ENCODE results near the gene NCBP2L. TPM values are rescaled to one million over a fixed set of nuclear protein-coding genes. Genes with fewer than 3 reads are reported as not detected.

The NCBP2L gene
- total RNA-seq, 1 donor from 2014 or later, result not detected

DNA sequence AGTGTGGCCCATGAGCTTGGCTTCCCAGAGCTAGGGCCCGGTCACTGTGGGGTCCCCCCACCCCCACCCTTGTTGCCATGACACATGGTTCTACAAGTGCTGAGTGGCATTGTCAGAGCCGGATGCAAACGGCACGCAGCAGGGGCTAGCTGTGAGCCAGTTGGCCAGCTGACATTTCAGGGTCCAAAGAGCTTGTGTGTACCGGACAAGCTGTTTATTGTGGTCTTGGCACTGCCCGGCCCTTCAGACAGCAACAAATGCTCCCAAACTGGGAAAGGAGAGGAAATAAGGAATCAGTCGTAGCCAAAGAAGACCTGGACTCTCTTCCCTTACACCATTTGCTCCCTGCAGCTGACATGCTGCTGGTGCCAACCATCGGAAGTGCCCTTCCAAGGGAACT is 38.8 kb upstream of the NCBP2L start:
- Mint-ChIP-seq H3K4me1 (ENCODE audit: unreplicated experiment) (peaks cover 11% of the 10 kb centered on the region), H3K36me3 (no peaks in the 10 kb centered on the region), H3K27me3 (peaks cover 10% of the 10 kb centered on the region), H3K27ac (no peak overlapping the region), H3K9me3 (no peaks in the 10 kb centered on the region), H3K4me3 (no peak overlapping the region)
- DNase-seq (ENCODE audit: extremely low spot score, unreplicated experiment), result no peak
- TF ChIP-seq, protein P1, sequence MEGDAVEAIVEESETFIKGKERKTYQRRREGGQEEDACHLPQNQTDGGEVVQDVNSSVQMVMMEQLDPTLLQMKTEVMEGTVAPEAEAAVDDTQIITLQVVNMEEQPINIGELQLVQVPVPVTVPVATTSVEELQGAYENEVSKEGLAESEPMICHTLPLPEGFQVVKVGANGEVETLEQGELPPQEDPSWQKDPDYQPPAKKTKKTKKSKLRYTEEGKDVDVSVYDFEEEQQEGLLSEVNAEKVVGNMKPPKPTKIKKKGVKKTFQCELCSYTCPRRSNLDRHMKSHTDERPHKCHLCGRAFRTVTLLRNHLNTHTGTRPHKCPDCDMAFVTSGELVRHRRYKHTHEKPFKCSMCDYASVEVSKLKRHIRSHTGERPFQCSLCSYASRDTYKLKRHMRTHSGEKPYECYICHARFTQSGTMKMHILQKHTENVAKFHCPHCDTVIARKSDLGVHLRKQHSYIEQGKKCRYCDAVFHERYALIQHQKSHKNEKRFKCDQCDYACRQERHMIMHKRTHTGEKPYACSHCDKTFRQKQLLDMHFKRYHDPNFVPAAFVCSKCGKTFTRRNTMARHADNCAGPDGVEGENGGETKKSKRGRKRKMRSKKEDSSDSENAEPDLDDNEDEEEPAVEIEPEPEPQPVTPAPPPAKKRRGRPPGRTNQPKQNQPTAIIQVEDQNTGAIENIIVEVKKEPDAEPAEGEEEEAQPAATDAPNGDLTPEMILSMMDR (conservative IDR thresholded peaks at IDR 0.05), result no peak

DNA sequence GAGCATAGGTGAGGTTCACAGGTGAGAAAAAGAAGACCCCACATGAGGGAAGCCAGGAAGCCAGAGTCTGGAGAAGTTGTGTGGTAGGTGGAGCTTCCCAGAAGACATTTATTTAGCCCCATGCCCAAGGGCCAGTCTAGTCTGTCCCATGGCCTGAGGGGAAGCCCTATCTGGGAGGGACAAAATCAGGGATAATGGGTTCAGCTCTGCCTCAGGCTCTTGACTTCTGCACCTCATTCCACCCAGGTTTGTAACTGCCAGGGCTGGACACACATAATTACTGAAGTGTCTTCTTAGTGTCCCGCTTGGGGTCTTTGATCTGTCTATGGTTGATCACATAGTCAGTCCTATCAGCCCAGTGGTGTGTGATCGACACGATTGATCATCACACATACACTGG is 38.0 kb upstream of the NCBP2L start:
- no peaks in the 10 kb centered on the region for H3K36me3 Mint-ChIP-seq
- H3K27me3 Mint-ChIP-seq, result peaks cover 11% of the 10 kb centered on the region
- peaks cover 11% of the 10 kb centered on the region for H3K4me1 Mint-ChIP-seq (ENCODE audit: unreplicated experiment)
- H3K4me3 Mint-ChIP-seq, result no peak overlapping the region
- DNase-seq (ENCODE audit: extremely low spot score, unreplicated experiment), result no peak
- TF ChIP-seq, protein P1 (conservative IDR thresholded peaks at IDR 0.05), result no peak
- no peak overlapping the region for H3K27ac Mint-ChIP-seq
- no peaks in the 10 kb centered on the region for H3K9me3 Mint-ChIP-seq

DNA sequence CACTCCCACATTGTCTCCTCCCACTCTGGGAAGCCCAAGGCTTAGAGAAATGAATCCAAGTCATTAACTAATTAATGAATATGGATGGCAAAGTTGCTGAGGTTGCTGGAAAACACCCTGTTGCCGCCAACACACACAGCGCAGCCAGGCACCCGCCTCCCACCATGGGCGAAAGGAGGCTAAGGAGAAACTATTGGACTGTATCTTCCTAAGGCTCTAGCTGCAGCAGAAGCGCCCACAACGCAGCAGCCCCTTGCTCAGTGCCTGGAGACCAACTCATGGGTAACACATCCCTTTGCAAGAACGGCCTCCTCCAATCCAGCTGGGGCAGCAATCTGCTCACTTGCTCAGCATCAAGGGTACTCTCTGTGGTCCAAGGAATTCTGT is 36.1 kb upstream of the NCBP2L start:
- Mint-ChIP-seq H3K4me3 (peak overlapping the region; percentile 85), H3K9me3 (no peaks in the 10 kb centered on the region), H3K27me3 (peaks cover 18% of the 10 kb centered on the region), H3K4me1 (ENCODE audit: unreplicated experiment) (peaks cover 11% of the 10 kb centered on the region), H3K36me3 (no peaks in the 10 kb centered on the region), H3K27ac (peak overlapping the region; percentile 86)
- TF ChIP-seq, protein P1 (conservative IDR thresholded peaks at IDR 0.05), result no peak
- no peak for DNase-seq (ENCODE audit: extremely low spot score, unreplicated experiment)

DNA sequence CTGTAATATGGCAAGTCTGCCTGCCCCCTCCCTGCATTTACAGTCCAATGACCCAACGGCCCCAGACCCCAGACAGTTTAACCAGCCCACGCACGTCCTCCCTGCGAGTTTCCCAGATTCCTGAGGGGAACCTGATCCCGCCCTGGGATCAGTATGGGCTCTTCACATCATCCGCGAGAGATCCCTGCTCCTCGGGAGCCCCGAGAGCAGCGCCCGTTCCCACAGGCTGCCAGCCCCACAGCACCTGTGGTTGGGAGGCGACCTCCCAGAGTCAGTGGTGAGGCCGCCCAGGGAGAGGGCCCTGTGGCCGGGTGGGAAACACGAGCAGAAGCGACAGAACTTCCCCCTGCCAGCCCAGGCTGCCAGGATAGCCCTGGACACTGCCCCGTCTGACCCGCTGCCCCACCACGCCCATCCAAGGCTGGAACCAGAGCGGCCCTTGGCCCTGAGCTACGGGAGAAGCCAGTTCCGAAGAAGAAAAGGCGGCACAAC is 34.8 kb upstream of the NCBP2L start:
- Mint-ChIP-seq H3K9me3 (no peaks in the 10 kb centered on the region), H3K4me3 (peak overlapping the region; percentile 85), H3K27me3 (peaks cover 29% of the 10 kb centered on the region), H3K27ac (peak overlapping the region; percentile 86), H3K36me3 (no peaks in the 10 kb centered on the region), H3K4me1 (ENCODE audit: unreplicated experiment) (peaks cover 19% of the 10 kb centered on the region)
- DNase-seq (ENCODE audit: extremely low spot score, unreplicated experiment), result no peak
- TF ChIP-seq, protein P1 (conservative IDR thresholded peaks at IDR 0.05), result no peak

DNA sequence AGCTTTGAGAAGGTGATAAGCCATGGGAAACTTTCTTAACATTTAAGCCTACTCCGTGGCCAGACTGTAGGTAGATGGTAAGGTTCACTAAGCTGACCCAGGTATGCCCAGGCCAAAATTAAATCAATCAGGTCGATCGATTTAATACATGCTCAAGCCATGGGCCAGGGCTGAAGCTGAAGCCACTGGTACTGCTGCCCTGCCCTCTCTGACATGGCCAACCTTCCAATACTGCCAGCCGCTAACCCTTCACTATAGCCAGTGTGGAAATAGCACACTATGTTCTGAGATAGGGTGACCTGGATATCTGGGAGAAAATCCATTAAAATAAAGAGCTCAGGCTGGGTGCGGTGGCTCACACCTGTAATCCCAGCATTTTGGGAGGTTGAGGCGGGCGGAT is 33.5 kb upstream of the NCBP2L start:
- Mint-ChIP-seq H3K4me3 (no peak overlapping the region), H3K27me3 (peaks cover 36% of the 10 kb centered on the region), H3K36me3 (no peaks in the 10 kb centered on the region), H3K27ac (no peak overlapping the region), H3K9me3 (no peaks in the 10 kb centered on the region), H3K4me1 (ENCODE audit: unreplicated experiment) (peaks cover 28% of the 10 kb centered on the region)
- TF ChIP-seq, protein P1 (conservative IDR thresholded peaks at IDR 0.05), result no peak
- no peak for DNase-seq (ENCODE audit: extremely low spot score, unreplicated experiment)

DNA sequence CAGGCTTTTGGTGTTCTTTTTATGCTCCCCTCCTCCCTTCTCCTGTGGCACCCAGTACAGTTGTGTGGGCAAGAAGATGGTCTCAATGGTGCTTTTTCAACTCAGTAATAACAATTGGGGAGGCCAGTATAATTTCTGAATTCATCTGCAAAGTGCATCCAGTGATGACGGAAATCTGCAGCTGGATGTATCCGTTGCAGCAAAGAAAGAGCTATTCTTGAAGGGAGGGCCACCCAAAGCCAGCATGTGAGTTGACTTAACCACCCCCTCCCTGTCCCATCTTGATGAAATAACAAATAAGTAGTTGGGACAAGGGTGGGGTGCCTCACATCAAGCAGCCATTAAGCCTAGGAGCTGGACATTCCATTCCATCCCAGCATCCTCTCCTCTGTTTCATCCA is 32.7 kb upstream of the NCBP2L start:
- Mint-ChIP-seq H3K36me3 (no peaks in the 10 kb centered on the region), H3K9me3 (no peaks in the 10 kb centered on the region), H3K27me3 (peaks cover 36% of the 10 kb centered on the region), H3K4me1 (ENCODE audit: unreplicated experiment) (peaks cover 28% of the 10 kb centered on the region), H3K4me3 (no peak overlapping the region), H3K27ac (no peak overlapping the region)
- TF ChIP-seq, protein P1 (conservative IDR thresholded peaks at IDR 0.05), result no peak
- no peak for DNase-seq (ENCODE audit: extremely low spot score, unreplicated experiment)
